A549 (cell line): Measurements from ENCODE around the gene SPTB. TPM values are rescaled to one million over a fixed set of nuclear protein-coding genes. Genes with fewer than 3 reads are reported as not detected.

ENCODE experiments used
- ATAC-seq, 2 experiments: fragments of 200-7000 bp in 1 of 2; fragments of >200 bp in 1 of 2; cut with Nextera tagmentation in 1 of 2; cut with Tn5 transposase in 1 of 2; 3 replicates each; pipeline versions ENCODE4 v1.8.0 to v1.9.1; 2018 to 2020; ENCODE audit warnings: mild to moderate bottlenecking in 1 of 2, moderate library complexity in 1 of 2
- CTCF ChIA-PET: fragments of 300-600 bp; sonication (Branson Sonifier 250); formaldehyde crosslinking; extraction: SDS; loops from one replicate; lab custom pipeline; 2021; ENCODE audit warnings: antibody characterized with exemption, inconsistent platforms; lab: Yijun Ruan, JAX
- POLR2A ChIA-PET: fragments of 350-600 bp; formaldehyde crosslinking; extraction: SDS; loops from one replicate; lab custom pipeline; 2021; ENCODE audit warnings: antibody characterized with exemption, inconsistent platforms; lab: Yijun Ruan, JAX
- DNase-seq, 2 experiments: peaks; one replicate each; pipeline versions ENCODE4 v3.0.0 to v3.0.0-alpha.2; 2011 to 2016; ENCODE audit warnings: low read depth in 1 of 2, low spot score in 1 of 2
- FAIRE-seq: peaks from 2 replicates; lab custom pipeline; 2011; peaks lifted over from hg19 to GRCh38; lab: Jason Lieb, UNC
- H3K27ac ChIP-seq, 2 experiments: fragments of >200 bp; sonication (Bioruptor Twin); formaldehyde crosslinking; 3 replicates each; pipeline ENCODE4 v1.5.1; 2016 to 2017
- H3K4me1 ChIP-seq: fragments of >200 bp; sonication (Bioruptor Twin); formaldehyde crosslinking; 3 replicates; pipeline ENCODE4 v1.6.1; 2016
- H3K4me2 ChIP-seq: fragments of >200 bp; sonication (Bioruptor Twin); formaldehyde crosslinking; 3 replicates; pipeline ENCODE4 v1.6.1; 2016
- H3K4me3 ChIP-seq: fragments of >200 bp; sonication (Bioruptor Twin); formaldehyde crosslinking; 3 replicates; pipeline ENCODE4 v1.5.1; 2016
- H3K9me3 ChIP-seq: fragments of >200 bp; sonication (Bioruptor Twin); formaldehyde crosslinking; 3 replicates; pipeline ENCODE4 v1.6.1; 2016
- CHD2 ChIP-seq: fragments of 150-350 bp; IDR thresholded peaks from 2 replicates; pipeline ENCODE4 v1.6.1; 2014; ENCODE audit warnings: low read length; ENCODE audit not compliant: partially characterized antibody
- ESRRA ChIP-seq: fragments of 150-350 bp; IDR thresholded peaks from 2 replicates; pipeline ENCODE4 v1.6.1; 2014; ENCODE audit warnings: mild to moderate bottlenecking, low read length, borderline replicate concordance
- FOSL2 ChIP-seq, 2 experiments: fragments of 450-650 bp in 1 of 2; fragments of >200 bp in 1 of 2; sonication (Bioruptor Twin) in 1 of 2; formaldehyde crosslinking; IDR thresholded peaks; 2 replicates each; pipeline versions ENCODE4 v1.5.0 to v1.6.1; 2016 to 2020; ENCODE audit warnings: mild to moderate bottlenecking in 1 of 2, moderate library complexity in 1 of 2
- HEYL ChIP-seq: fragments of 250-450 bp; sonication (Bioruptor Pico); IDR thresholded peaks from 2 replicates; pipeline ENCODE4 v1.8.0; 2021; ENCODE audit warnings: mild to moderate bottlenecking, moderate library complexity
- HOXA7 ChIP-seq: fragments of 250-450 bp; sonication (Bioruptor Pico); IDR thresholded peaks from 2 replicates; pipeline ENCODE4 v1.5.0; 2020; ENCODE audit warnings: mild to moderate bottlenecking, moderate library complexity
- KDM1A ChIP-seq: fragments of 200-600 bp; sonication (generic); IDR thresholded peaks from 2 replicates; pipeline ENCODE4 v1.6.1; 2016; ENCODE audit warnings: low read depth, mild to moderate bottlenecking
- MAZ ChIP-seq: fragments of 150-350 bp; IDR thresholded peaks from 2 replicates; pipeline ENCODE4 v1.6.1; 2014; ENCODE audit warnings: antibody characterized with exemption, low read depth, low read length, borderline replicate concordance
- NPAS2 ChIP-seq: fragments of 250-450 bp; sonication (Bioruptor Pico); IDR thresholded peaks from 2 replicates; pipeline ENCODE4 v1.8.0; 2022; ENCODE audit warnings: mild to moderate bottlenecking, moderate library complexity, borderline replicate concordance
- POLR2AphosphoS2 ChIP-seq: conservative IDR thresholded peaks from 2 replicates; pipeline ENCODE4 v1.6.1; 2012; ENCODE audit warnings: low read length, improper control_type of control experiment, inconsistent platforms
- RAD21 ChIP-seq, 2 experiments: fragments of >200 bp in 1 of 2; sonication (Bioruptor Twin) in 1 of 2; formaldehyde crosslinking in 1 of 2; IDR thresholded peaks in 1 of 2; conservative IDR thresholded peaks in 1 of 2; 2 replicates in 1 of 2; 3 replicates in 1 of 2; pipeline ENCODE4 v1.6.1; 2012 to 2018; ENCODE audit warnings: inconsistent platforms in 1 of 2
- RCOR1 ChIP-seq: fragments of 150-350 bp; IDR thresholded peaks from 2 replicates; pipeline ENCODE4 v1.6.1; 2014; ENCODE audit warnings: antibody characterized with exemption, low read length, low read depth
- RFX5 ChIP-seq: fragments of 450-650 bp; IDR thresholded peaks from 2 replicates; pipeline ENCODE4 v1.7.1; 2014; ENCODE audit warnings: antibody characterized with exemption, mild to moderate bottlenecking, moderate library complexity
- SMC3 ChIP-seq: fragments of >200 bp; sonication (Bioruptor Twin); formaldehyde crosslinking; IDR thresholded peaks from 3 replicates; pipeline ENCODE4 v1.6.1; 2018; ENCODE audit warnings: inconsistent platforms
- TP53 ChIP-seq: fragments of 250-450 bp; sonication (Bioruptor Pico); IDR thresholded peaks from 2 replicates; pipeline ENCODE4 v1.5.0; 2021; ENCODE audit warnings: mild to moderate bottlenecking, moderate library complexity
- ZSCAN20 ChIP-seq: fragments of 250-450 bp; sonication (Bioruptor Pico); IDR thresholded peaks from 2 replicates; pipeline ENCODE4 v1.8.0; 2022; ENCODE audit warnings: mild to moderate bottlenecking, moderate library complexity
- WGBS: methylation state at CpG from one replicate; pipeline ENCODE4 v1.1.6; 2017; ENCODE audit errors: missing lambda C conversion rate; 5-methylcytosine and 5-hydroxymethylcytosine counted together
- polyA plus RNA-seq, 4 experiments: library from polyadenylated mRNA; depleted of rRNA in 3 of 4; stranded (reverse); fragments of >200 nt; fragmentation: RNase III in 1 of 4; extraction: RNeasy Plus Mini Kit Qiagen cat#74134 plus additional on column Dnase treatment in 1 of 4; gene quantifications; 2 replicates in 3 of 4; 3 replicates in 1 of 4; pipeline ENCODE4 v1.2.3, GENCODE V29; 2011 to 2017
- TF ChIP-seq, protein P1 (sequence below): fragments of >200 bp; sonication (Bioruptor Twin); formaldehyde crosslinking; IDR thresholded peaks from 2 replicates; pipeline ENCODE4 v1.6.1; 2016
- TF ChIP-seq, protein P2 (sequence below): fragments of 450-650 bp; IDR thresholded peaks from 2 replicates; pipeline ENCODE4 v1.6.1; 2014; ENCODE audit warnings: antibody characterized with exemption
- TF ChIP-seq, protein P3 (sequence below): fragments of 250-450 bp; sonication (Bioruptor Pico); IDR thresholded peaks from 2 replicates; pipeline ENCODE4 v1.5.0; 2021; ENCODE audit warnings: mild to moderate bottlenecking, moderate library complexity, borderline replicate concordance

Gene SPTB
- polyA plus RNA-seq, 2 of the 4 experiments (the other 2 are of a cell fraction): 0.27 to 2.1 TPM

DNA sequence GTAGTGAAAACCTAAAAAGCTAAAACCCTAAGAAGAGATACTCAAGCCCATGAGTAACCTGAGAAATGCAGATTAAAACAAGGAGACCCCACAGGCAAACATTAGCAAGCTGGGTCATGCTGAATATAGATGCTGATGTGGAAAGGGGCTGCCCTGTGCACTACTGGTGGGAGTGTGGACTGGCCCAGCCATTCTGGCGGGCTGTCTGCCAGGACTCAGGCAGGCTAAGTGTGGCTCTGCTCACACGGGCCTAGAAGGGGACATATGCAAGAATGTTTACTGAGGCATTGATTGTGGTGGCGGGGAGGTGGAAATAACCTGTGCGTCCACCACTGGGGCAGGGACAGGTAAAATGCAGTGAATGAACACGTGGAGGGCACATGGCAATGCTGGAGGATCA lies 48.3 kb downstream of the SPTB start (continued):
- no peak for TF ChIP-seq KDM1A

DNA sequence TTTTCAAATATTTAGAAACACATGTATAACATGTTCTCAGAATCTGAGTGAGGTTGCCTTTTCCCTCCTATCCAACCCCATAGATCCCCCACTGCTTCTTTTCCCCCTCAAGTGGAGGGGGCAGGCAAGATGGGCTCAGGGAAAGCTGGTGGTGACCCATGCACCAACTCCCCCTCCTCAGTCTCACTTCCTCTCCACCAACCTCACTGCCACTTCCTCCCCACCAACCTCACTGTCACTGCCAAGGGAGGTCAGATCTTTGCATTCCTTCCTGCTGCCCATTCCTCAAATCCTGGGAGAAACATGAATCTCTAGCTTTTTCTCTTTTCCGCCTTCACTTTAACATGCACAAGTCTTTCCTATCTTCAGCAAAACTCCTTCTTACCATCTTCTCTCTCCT lies 48.7 kb downstream of the SPTB start:
- ATAC-seq: no peak
- Histone ChIP-seq H3K4me3 (no peak overlapping the region), H3K27ac (no peak overlapping the region), H3K4me2 (no peak overlapping the region), H3K9me3 (no peaks in the 10 kb centered on the region), H3K4me1 (0 out of 3 replicates have a peak, but pooled peaks cover 2% of the 10 kb centered on the region)
- ChIA-PET CTCF (interaction anchor here (0.8 to 15.2 kb wide), 7 partner anchors 10 to 80 kb away, joined by 3 to 250 read pairs (median 4); partner anchors contain the start of gene SPTB), POLR2A (no interaction called here)
- TF ChIP-seq ZSCAN20 (CRISPR knock-in tag): no peak
- TF ChIP-seq CHD2: no peak
- TF ChIP-seq, protein P1, sequence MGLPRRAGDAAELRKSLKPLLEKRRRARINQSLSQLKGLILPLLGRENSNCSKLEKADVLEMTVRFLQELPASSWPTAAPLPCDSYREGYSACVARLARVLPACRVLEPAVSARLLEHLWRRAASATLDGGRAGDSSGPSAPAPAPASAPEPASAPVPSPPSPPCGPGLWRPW: no peak
- TF ChIP-seq, protein P2, sequence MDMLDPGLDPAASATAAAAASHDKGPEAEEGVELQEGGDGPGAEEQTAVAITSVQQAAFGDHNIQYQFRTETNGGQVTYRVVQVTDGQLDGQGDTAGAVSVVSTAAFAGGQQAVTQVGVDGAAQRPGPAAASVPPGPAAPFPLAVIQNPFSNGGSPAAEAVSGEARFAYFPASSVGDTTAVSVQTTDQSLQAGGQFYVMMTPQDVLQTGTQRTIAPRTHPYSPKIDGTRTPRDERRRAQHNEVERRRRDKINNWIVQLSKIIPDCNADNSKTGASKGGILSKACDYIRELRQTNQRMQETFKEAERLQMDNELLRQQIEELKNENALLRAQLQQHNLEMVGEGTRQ: no peak
- no peak for TF ChIP-seq RCOR1
- no peak for TF ChIP-seq FOSL2 (IDR thresholded peaks at IDR 0.05)
- TF ChIP-seq FOSL2 (CRISPR knock-in tag; IDR thresholded peaks at IDR 0.05): no peak
- 93% methylated on average over 1 of the region's 1 CpG for WGBS
- DNase-seq: no peak
- FAIRE-seq: no peak

DNA sequence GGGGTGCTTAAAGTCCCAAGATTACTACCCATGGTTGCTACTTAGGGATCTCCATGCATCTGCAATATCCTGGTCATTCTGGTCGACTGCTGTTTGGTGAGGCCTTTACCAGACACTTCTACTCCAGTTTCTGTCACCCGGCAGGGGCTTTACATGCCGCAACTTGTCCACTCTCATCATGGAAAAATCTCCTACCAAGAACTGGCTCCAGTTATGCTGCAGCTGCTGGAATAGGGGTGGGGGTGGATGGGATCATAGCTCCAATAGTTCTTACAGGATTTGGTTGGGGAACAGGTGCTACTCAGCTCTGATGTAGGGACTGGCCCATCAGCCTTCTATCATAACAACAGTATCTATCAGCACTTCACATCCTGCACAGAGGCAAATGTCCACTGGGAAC lies 51.6 kb downstream of the SPTB start:
- FAIRE-seq (no peak), DNase-seq (no peak), ATAC-seq (no peak)
- no peak overlapping the region for H3K4me2 ChIP-seq
- H3K27ac ChIP-seq: no peak overlapping the region
- CTCF ChIA-PET: interaction anchor here (0.6 to 15.2 kb wide), 10 partner anchors 11 to 61 kb away, joined by 3 to 250 read pairs (median 4); partner anchors contain the start of gene SPTB
- TF ChIP-seq RFX5 (no peak), HEYL (CRISPR knock-in tag) (no peak), NPAS2 (no peak)
- H3K4me3 ChIP-seq: no peak overlapping the region
- WGBS: 57% methylated on average over 3 of the region's 3 CpGs
- H3K9me3 ChIP-seq: no peaks in the 10 kb centered on the region
- POLR2A ChIA-PET: no interaction called here
- peaks cover 3% of the 10 kb centered on the region; the same call in 1 of the 3 replicates for H3K4me1 ChIP-seq

DNA sequence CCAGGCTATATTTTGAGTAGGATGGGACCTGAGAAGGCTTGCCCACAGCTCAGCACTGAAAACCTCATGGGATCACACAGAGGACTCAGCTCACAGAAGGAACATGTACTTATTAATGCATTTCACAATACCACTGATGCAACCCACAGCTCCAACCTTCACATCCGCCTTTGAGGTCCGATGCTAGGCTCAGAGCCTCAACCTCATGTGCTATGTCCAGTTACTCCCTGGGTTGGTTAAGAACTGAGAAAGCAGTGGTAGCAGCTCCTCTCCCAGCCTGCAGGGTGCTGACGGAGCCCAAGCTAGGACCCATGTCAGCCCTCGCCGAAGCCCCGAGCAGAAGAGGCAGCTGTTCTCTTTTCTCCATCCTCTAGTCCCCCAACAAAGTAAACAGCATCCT lies 52.9 kb downstream of the SPTB start:
- ChIA-PET POLR2A (no interaction called here), CTCF (interaction anchor here (0.6 to 15.2 kb wide), 7 partner anchors 14 to 70 kb away, joined by 3 to 250 read pairs (median 6); no protein-coding TSS in a partner anchor)
- H3K4me3 ChIP-seq: no peak overlapping the region
- H3K27ac ChIP-seq: no peak overlapping the region
- peaks cover 7% of the 10 kb centered on the region; the same call in 1 of the 3 replicates for H3K4me1 ChIP-seq
- FAIRE-seq: no peak
- no peak for ATAC-seq
- no peak for TF ChIP-seq ESRRA
- TF ChIP-seq HOXA7 (CRISPR knock-in tag): no peak
- H3K4me2 ChIP-seq: no peak overlapping the region
- WGBS: 82% methylated on average over 6 of the region's 6 CpGs
- DNase-seq: no peak
- no peaks in the 10 kb centered on the region for H3K9me3 ChIP-seq

DNA sequence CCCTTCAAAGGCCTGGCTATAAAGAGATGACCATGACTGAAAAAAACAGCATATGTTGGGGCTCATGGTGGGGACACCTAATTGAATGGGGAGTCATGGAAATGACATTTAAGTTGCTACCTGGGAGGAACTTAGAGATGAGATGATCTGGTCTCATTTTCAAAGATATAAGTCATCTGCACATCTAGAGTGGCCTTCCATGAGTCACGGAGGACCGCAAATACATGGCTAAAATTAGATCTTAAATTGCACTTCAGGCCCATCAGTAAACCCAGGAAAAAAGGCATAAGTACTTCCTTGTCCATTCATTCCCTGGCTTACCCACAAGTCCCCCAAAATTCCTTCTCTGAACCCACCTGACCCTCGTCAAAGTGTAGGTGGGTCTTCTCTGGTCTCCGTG lies 53.4 kb downstream of the SPTB start:
- Histone ChIP-seq H3K27ac (no peak overlapping the region), H3K9me3 (no peaks in the 10 kb centered on the region), H3K4me3 (no peak overlapping the region), H3K4me1 (peaks cover 7% of the 10 kb centered on the region; the same call in 1 of the 3 replicates), H3K4me2 (no peak overlapping the region)
- FAIRE-seq: no peak
- no peak for TF ChIP-seq RFX5
- no peak for TF ChIP-seq CHD2
- TF ChIP-seq, protein P3, sequence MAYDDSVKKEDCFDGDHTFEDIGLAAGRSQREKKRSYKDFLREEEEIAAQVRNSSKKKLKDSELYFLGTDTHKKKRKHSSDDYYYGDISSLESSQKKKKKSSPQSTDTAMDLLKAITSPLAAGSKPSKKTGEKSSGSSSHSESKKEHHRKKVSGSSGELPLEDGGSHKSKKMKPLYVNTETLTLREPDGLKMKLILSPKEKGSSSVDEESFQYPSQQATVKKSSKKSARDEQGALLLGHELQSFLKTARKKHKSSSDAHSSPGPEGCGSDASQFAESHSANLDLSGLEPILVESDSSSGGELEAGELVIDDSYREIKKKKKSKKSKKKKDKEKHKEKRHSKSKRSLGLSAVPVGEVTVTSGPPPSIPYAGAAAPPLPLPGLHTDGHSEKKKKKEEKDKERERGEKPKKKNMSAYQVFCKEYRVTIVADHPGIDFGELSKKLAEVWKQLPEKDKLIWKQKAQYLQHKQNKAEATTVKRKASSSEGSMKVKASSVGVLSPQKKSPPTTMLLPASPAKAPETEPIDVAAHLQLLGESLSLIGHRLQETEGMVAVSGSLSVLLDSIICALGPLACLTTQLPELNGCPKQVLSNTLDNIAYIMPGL (CRISPR knock-in tag): no peak
- no peak for TF ChIP-seq MAZ
- TF ChIP-seq POLR2AphosphoS2: no peak
- no peak for TF ChIP-seq RAD21 (conservative IDR thresholded peaks at IDR 0.05 in 1 of 2, IDR thresholded peaks at IDR 0.05 in 1 of 2)
- no peak for TF ChIP-seq TP53 (CRISPR knock-in tag)
- no peak for TF ChIP-seq SMC3
- ChIA-PET POLR2A (no interaction called here), CTCF (interaction anchor here (0.6 to 15.2 kb wide), 8 partner anchors 13 to 71 kb away, joined by 3 to 250 read pairs (median 6); no protein-coding TSS in a partner anchor)
- DNase-seq: no peak
- ATAC-seq: no peak
- WGBS: 68% methylated on average over 4 of the region's 4 CpGs
